ENCODE data around the gene TNFRSF4.

GRCh38 chr1:1206376-1206965, 7.5 kb downstream of the TNFRSF4 start, which contains the start of gene TNFRSF18:
- TF ChIP-seq, protein P1, sequence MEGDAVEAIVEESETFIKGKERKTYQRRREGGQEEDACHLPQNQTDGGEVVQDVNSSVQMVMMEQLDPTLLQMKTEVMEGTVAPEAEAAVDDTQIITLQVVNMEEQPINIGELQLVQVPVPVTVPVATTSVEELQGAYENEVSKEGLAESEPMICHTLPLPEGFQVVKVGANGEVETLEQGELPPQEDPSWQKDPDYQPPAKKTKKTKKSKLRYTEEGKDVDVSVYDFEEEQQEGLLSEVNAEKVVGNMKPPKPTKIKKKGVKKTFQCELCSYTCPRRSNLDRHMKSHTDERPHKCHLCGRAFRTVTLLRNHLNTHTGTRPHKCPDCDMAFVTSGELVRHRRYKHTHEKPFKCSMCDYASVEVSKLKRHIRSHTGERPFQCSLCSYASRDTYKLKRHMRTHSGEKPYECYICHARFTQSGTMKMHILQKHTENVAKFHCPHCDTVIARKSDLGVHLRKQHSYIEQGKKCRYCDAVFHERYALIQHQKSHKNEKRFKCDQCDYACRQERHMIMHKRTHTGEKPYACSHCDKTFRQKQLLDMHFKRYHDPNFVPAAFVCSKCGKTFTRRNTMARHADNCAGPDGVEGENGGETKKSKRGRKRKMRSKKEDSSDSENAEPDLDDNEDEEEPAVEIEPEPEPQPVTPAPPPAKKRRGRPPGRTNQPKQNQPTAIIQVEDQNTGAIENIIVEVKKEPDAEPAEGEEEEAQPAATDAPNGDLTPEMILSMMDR (IDR thresholded peaks at IDR 0.05), result no peak
- no peak for TF ChIP-seq POLR2A (IDR thresholded peaks at IDR 0.05)
- TF ChIP-seq POLR2AphosphoS5 (IDR thresholded peaks at IDR 0.05), result no peak
- no peak for TF ChIP-seq EP300 (IDR thresholded peaks at IDR 0.05)
